GM12878 (cell line): Measurements from ENCODE around the gene SLC9A7. TPM values are rescaled to one million over a fixed set of nuclear protein-coding genes. Genes with fewer than 3 reads are reported as not detected.
A peak's percentile ranks its signal among the peaks of the same experiment; 100 is the strongest.

Experiments used
- ATAC-seq: fragments of 200-7000 bp; cut with Tn5 transposase; 3 replicates; pipeline ENCODE4 v1.9.1; 2020; ENCODE audit warnings: mild to moderate bottlenecking, moderate library complexity
- BruUV-seq: library from RNA; stranded (reverse); fragments of 400-500 nt; replicated peaks from 2 replicates; lab custom pipeline; 2021; lab: Mats Ljungman, UMichigan
- CTCF ChIA-PET: fragments of 300-600 bp; sonication (Branson Sonifier 250); formaldehyde crosslinking; extraction: SDS; loops from one replicate; lab custom pipeline; 2021; ENCODE audit warnings: inconsistent platforms; lab: Yijun Ruan, JAX
- POLR2A ChIA-PET: fragments of 350-600 bp; formaldehyde crosslinking; extraction: SDS; loops from one replicate; lab custom pipeline; 2021; ENCODE audit warnings: inconsistent platforms; lab: Charles Lee
- RAD21 ChIA-PET: fragments of 300-600 bp; sonication (Branson Sonifier 250); formaldehyde crosslinking; loops from one replicate; lab custom pipeline; 2023; ENCODE audit warnings: antibody characterized with exemption; ENCODE audit not compliant: unreplicated experiment; lab: Charles Lee
- SMC1A ChIA-PET: fragments of 300-600 bp; sonication (Branson Sonifier 250); formaldehyde crosslinking; loops from one replicate; lab custom pipeline; 2023; ENCODE audit not compliant: unreplicated experiment, uncharacterized antibody; lab: Charles Lee
- DNase-seq: peaks from one replicate; pipeline ENCODE4 v3.0.0-alpha.2; 2011; ENCODE audit warnings: low read depth, low spot score
- FAIRE-seq: peaks from 3 replicates; lab custom pipeline; 2011; peaks lifted over from hg19 to GRCh38; lab: Jason Lieb, UNC
- H2AFZ ChIP-seq: 2 replicates; pipeline ENCODE4 v1.6.0; 2011; ENCODE audit warnings: low read depth, low read length, control low read depth; ENCODE audit not compliant: control insufficient read depth
- H3K27ac ChIP-seq: 2 replicates; pipeline ENCODE4 v1.5.1; 2011; ENCODE audit warnings: control low read depth; ENCODE audit not compliant: control insufficient read depth, insufficient read depth
- H3K27me3 ChIP-seq, 2 experiments: replicated peaks in 1 of 2; 2 replicates each; pipeline versions ENCODE4 v1.6.0 to v1.6.1; 2011; ENCODE audit warnings: low read length in 1 of 2; ENCODE audit not compliant: control insufficient read depth in 2 of 2, insufficient read depth in 2 of 2
- H3K36me3 ChIP-seq, 2 experiments: 2 replicates each; pipeline ENCODE4 v1.5.1; 2011; ENCODE audit warnings: low read length in 1 of 2; ENCODE audit not compliant: control insufficient read depth in 2 of 2, insufficient read depth in 2 of 2
- H3K4me1 ChIP-seq: 2 replicates; pipeline ENCODE4 v1.6.1; 2011; ENCODE audit warnings: mild to moderate bottlenecking, low read length, moderate library complexity, mixed read lengths; ENCODE audit not compliant: control insufficient read depth, insufficient read depth
- H3K4me2 ChIP-seq: 2 replicates; pipeline ENCODE4 v1.6.0; 2011; ENCODE audit warnings: control low read depth; ENCODE audit not compliant: control insufficient read depth, insufficient read depth
- H3K4me3 ChIP-seq: fragments of 200-600 bp; sonication (generic); 2 replicates; pipeline ENCODE4 v1.5.1; 2016
- H3K79me2 ChIP-seq: 2 replicates; pipeline ENCODE4 v1.6.0; 2011; ENCODE audit warnings: low read length; ENCODE audit not compliant: control insufficient read depth, insufficient read depth
- H3K9ac ChIP-seq: 2 replicates; pipeline ENCODE4 v1.8.0; 2011; ENCODE audit warnings: low read length, control low read depth, mixed read lengths; ENCODE audit not compliant: control insufficient read depth, insufficient read depth
- H3K9me3 ChIP-seq: replicated peaks from 3 replicates; pipeline ENCODE4 v1.5.1; 2011; ENCODE audit warnings: mild to moderate bottlenecking, low read length; ENCODE audit not compliant: control insufficient read depth, insufficient read depth
- H4K20me1 ChIP-seq: 2 replicates; pipeline ENCODE4 v1.6.0; 2011; ENCODE audit not compliant: control insufficient read depth, insufficient read depth
- BHLHE40 ChIP-seq, 2 experiments: fragments of 450-650 bp in 1 of 2; IDR thresholded peaks; 2 replicates each; pipeline ENCODE4 v1.6.1; 2011 to 2017; ENCODE audit warnings: low read depth in 2 of 2, borderline replicate concordance in 1 of 2, improper control_type of control experiment in 1 of 2, low read length in 1 of 2, mild to moderate bottlenecking in 1 of 2
- E4F1 ChIP-seq: fragments of 450-650 bp; IDR thresholded peaks from 2 replicates; pipeline ENCODE4 v1.6.1; 2018; ENCODE audit warnings: borderline replicate concordance, mild to moderate bottlenecking; ENCODE audit not compliant: partially characterized antibody
- HDAC2 ChIP-seq: fragments of 200-600 bp; sonication (generic); IDR thresholded peaks from 2 replicates; pipeline ENCODE4 v1.6.1; 2017
- JUNB ChIP-seq: IDR thresholded peaks from 2 replicates; pipeline ENCODE4 v1.6.1; 2016; ENCODE audit warnings: antibody characterized with exemption, mild to moderate bottlenecking
- KAT2A ChIP-seq: conservative IDR thresholded peaks from 2 replicates; pipeline ENCODE4 v1.6.1; 2011; ENCODE audit warnings: low read depth, low read length; ENCODE audit not compliant: control insufficient read depth
- MYC ChIP-seq: IDR thresholded peaks from 2 replicates; pipeline ENCODE4 v1.6.1; 2011; ENCODE audit warnings: mild to moderate bottlenecking, low read length, moderate library complexity, inconsistent platforms; ENCODE audit not compliant: insufficient read depth, insufficient replicate concordance, insufficient read length, severe bottlenecking
- NBN ChIP-seq: fragments of 450-650 bp; IDR thresholded peaks from 2 replicates; pipeline ENCODE4 v1.6.1; 2016
- NFXL1 ChIP-seq: fragments of 450-650 bp; IDR thresholded peaks from 2 replicates; pipeline ENCODE4 v1.6.1; 2017; ENCODE audit warnings: antibody characterized with exemption, mild to moderate bottlenecking, borderline replicate concordance
- NRF1 ChIP-seq: conservative IDR thresholded peaks from 2 replicates; pipeline ENCODE4 v1.6.1; 2011; ENCODE audit warnings: mild to moderate bottlenecking, low read depth, low read length, improper control_type of control experiment
- WRNIP1 ChIP-seq: IDR thresholded peaks from 2 replicates; pipeline ENCODE4 v1.6.1; 2011; ENCODE audit warnings: low read depth, low read length, improper control_type of control experiment, borderline replicate concordance
- YBX1 ChIP-seq: fragments of 450-650 bp; IDR thresholded peaks from 2 replicates; pipeline ENCODE4 v1.6.1; 2016; ENCODE audit warnings: antibody characterized with exemption
- ZNF207 ChIP-seq: fragments of 450-650 bp; IDR thresholded peaks from 2 replicates; pipeline ENCODE4 v1.6.1; 2014; ENCODE audit warnings: antibody characterized with exemption, mild to moderate bottlenecking, borderline replicate concordance
- ZNF217 ChIP-seq: fragments of 450-650 bp; IDR thresholded peaks from 2 replicates; pipeline ENCODE4 v1.6.1; 2017; ENCODE audit warnings: antibody characterized with exemption, mild to moderate bottlenecking
- WGBS: methylation state at CpG from one replicate; pipeline ENCODE4 v1.1.6; 2016; ENCODE audit warnings: low lambda C conversion rate; ENCODE audit not compliant: insufficient replicate concordance, insufficient coverage; ENCODE audit errors: missing lambda C conversion rate; 5-methylcytosine and 5-hydroxymethylcytosine counted together
- in situ Hi-C: fragments of 300-500 bp; cut with MboI; formaldehyde crosslinking; loops from 9 replicates; pipeline ENCODE4 v1.14.3; 2018; ENCODE audit warnings: mixed read lengths
- intact Hi-C: fragments of 100-400 bp; cut with micrococcal nuclease; formaldehyde crosslinking; loops from one replicate; pipeline ENCODE4 v1.14.2; 2022; ENCODE audit not compliant: unreplicated experiment
- polyA plus RNA-seq, 11 experiments: library from polyadenylated mRNA; depleted of rRNA in 4 of 11; unstranded in 6 of 11; stranded (reverse) in 5 of 11; fragments of >200 nt; fragmentation: Nextera tagmentation in 4 of 11; fragmentation: Illumina TruSeq in 1 of 11; extraction: Ambion mirVana in 4 of 11; extraction: Trizol in 1 of 11; gene quantifications; 1 replicate in 1 of 11; 2 replicates in 10 of 11; pipeline versions ENCODE4 v1.2.1 to v1.2.3, GENCODE V29; 2011 to 2016; ENCODE audit warnings: inconsistent platforms in 2 of 11, missing spikeins in 2 of 11, low read depth in 1 of 11
- total RNA-seq, 4 experiments: library from RNA; depleted of rRNA in 3 of 4; stranded (reverse); fragments of >200 nt in 3 of 4; fragmentation: Illumina TruSeq in 1 of 4; extraction: Trizol in 1 of 4; gene quantifications; 2 replicates each; pipeline versions ENCODE4 v1.2.1 to v1.2.3, GENCODE V29; 2013 to 2021

The SLC9A7 gene
- total and polyA plus RNA-seq, 10 of the 15 experiments (the other 5 are each of a cell fraction or from before 2014, with no cell fraction given) = 5.0 to 62.8 (median 30.5) TPM

GRCh38 chrX:46715997-46716396 is 42.9 kb downstream of the SLC9A7 start:
- no peaks in the 10 kb centered on the region; the same call in 1 of the 3 replicates for H3K9me3 ChIP-seq
- in situ Hi-C loops = no loop called here
- H3K9ac ChIP-seq = no peak overlapping the region
- peak overlapping the region; percentile 60 for H3K4me2 ChIP-seq
- intact Hi-C loops = no loop called here
- 0% methylated on average over 1 of the region's 1 CpG for WGBS
- peaks cover 76% of the 10 kb centered on the region for H3K79me2 ChIP-seq
- H3K27me3 ChIP-seq = no peaks in the 10 kb centered on the region
- CTCF ChIA-PET = interaction anchor here (0.7 to 1.3 kb wide), 3 partner anchors 11 to 39 kb away, joined by 3 to 5 read pairs (median 3); no protein-coding TSS in a partner anchor
- POLR2A ChIA-PET = interaction anchor here (1.6 to 1.8 kb wide), 2 partner anchors 10 to 23 kb away, joined by 7 read pairs; no protein-coding TSS in a partner anchor
- no TSS peak for BruUV-seq
- TF ChIP-seq HDAC2 = no peak
- no peak for TF ChIP-seq NFXL1
- TF ChIP-seq MYC = no peak
- no peak for TF ChIP-seq ZNF217
- TF ChIP-seq ZNF207 = no peak
- TF ChIP-seq WRNIP1 = no peak
- no peak for TF ChIP-seq NRF1
- TF ChIP-seq YBX1 = no peak
- no peak for TF ChIP-seq NBN
- TF ChIP-seq BHLHE40 (IDR thresholded peaks at IDR 0.05; ENCODE audit: borderline replicate concordance in 1 of 2, low read depth in 2 of 2, low read length in 1 of 2) = no peak
- no peak for TF ChIP-seq KAT2A
- no peak for TF ChIP-seq E4F1
- no peak for TF ChIP-seq JUNB
- SMC1A ChIA-PET = interaction anchor here (0.6 to 5.7 kb wide), 13 partner anchors 8 to 160 kb away, joined by 3 to 31 read pairs (median 4); no protein-coding TSS in a partner anchor
- no peak overlapping the region for H2AFZ ChIP-seq
- no peak for DNase-seq
- H3K36me3 ChIP-seq = no peaks in the 10 kb centered on the region; a peak in 1 of 4 replicates
- no peak for FAIRE-seq
- peak overlapping the region; percentile 66 for H3K27ac ChIP-seq
- RAD21 ChIA-PET = interaction anchor here (0.7 to 2.0 kb wide), 6 partner anchors 11 to 87 kb away, joined by 3 to 10 read pairs (median 4); no protein-coding TSS in a partner anchor
- no peaks in the 10 kb centered on the region for H4K20me1 ChIP-seq
- ATAC-seq = peak; percentile 21
- H3K4me3 ChIP-seq = peak overlapping the region; percentile 13; the same call in 1 of the 2 replicates
- peaks cover 43% of the 10 kb centered on the region for H3K4me1 ChIP-seq
